GM19468 (cell line): ENCODE measurements around the gene TTC9C.
"Not testable (repeated sequence)": the region's sequence is repeated elsewhere in the genome, so short reads cannot be mapped to it uniquely, and the experiment has no call there.

Experiments
- ATAC-seq: cut with Tn5 transposase; IDR thresholded peaks from one replicate; pipeline ENCODE4 v1.9.1; 2021; ENCODE audit warnings: mild to moderate bottlenecking, moderate library complexity, moderate number of reproducible peaks; ENCODE audit not compliant: unreplicated experiment; ENCODE audit errors: extremely low read depth

TTC9C gene, protein sequence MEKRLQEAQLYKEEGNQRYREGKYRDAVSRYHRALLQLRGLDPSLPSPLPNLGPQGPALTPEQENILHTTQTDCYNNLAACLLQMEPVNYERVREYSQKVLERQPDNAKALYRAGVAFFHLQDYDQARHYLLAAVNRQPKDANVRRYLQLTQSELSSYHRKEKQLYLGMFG

DNA sequence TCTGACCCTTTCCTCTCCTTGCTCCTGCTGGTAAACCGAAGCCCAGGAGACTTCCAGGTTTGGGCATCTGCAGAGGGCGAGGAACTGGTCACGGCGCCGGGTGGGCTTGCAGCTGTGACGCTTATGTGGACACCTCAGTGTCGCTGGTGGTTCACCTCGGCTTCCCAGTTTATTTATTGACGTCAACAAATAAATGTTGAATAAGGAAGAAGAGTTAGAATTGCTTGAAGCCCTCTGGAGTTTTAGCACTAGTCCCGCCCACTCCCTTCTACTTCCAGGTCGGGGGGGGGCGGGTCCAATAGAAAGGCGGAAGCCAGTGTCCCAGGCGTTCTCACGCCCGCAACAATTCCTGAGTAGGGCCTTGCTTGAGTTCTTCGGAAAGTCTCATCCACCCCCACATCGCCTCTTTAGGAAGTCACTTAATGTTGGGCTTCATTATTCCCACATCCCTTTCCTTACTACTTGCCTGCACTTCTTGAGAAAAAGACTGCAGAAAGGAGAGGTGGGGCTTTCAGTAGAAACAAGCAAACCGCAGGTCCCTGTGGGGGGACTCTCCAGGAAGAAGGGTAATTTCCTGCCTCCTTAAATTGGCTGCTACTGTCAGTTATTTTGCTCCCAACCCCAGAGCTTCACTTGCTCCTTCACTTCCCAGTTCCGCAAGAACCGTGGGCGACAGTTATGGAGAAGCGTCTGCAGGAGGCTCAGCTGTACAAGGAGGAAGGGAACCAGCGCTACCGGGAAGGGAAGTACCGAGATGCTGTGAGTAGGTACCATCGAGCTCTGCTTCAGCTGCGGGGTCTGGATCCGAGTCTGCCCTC lies at the start of gene TTC9C:
Gene TTC9C, plus strand, starts transcription at position 316 of the 818 bp plus-strand sequence. Its CDS starts 363 bp downstream, at position 679.
- ATAC-seq: no peak

DNA sequence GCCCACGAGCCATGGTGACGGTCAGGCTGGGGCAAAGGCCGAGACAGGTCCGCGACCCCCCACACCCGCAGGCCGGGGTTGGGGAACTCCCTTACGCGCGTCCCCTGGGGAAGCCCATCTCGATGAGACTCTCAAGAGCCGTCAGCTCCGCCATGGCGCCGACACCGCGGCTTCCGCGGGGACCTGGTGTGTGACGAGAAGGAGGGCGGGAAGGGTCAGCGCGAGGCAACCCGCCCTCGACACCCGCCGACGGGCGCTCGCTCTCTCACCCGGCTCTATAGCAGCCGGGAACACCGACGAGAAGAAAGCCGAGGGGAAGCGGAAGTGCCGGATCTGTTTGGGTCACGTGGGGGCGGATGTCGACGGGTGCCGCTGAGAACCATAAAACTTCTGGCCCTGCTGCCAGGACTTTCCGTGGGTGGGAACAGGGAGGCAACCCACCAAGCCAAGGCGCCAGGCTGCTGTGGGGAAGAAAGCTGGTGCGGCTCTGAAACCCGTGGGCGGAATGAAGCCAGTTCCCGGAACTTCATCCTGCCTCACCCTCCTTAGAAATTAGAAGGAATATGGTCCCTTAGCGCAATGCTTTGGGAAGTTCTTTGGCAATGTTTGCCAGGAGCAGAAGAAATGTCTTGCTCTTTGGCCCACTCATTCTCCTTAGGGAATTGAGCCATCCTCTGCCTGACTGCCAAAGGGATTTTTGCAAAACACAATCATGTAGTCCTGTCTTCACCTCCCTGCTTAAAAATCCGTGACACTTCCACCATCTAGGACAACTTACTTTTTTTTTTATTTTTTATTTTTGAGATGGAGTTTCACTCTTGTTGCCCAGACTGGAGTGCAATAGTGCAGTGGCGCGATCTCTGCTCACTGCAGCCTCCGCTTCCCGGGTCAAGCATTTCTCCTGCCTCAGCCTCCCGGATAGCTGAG lies 49.3 kb upstream of the TTC9C start, which contains the start of gene UBXN1:
Gene UBXN1, minus strand, starts transcription at position 304 of the 927 bp plus-strand sequence. Its CDS starts 150 bp downstream, at position 154.
- ATAC-seq: no peak

DNA sequence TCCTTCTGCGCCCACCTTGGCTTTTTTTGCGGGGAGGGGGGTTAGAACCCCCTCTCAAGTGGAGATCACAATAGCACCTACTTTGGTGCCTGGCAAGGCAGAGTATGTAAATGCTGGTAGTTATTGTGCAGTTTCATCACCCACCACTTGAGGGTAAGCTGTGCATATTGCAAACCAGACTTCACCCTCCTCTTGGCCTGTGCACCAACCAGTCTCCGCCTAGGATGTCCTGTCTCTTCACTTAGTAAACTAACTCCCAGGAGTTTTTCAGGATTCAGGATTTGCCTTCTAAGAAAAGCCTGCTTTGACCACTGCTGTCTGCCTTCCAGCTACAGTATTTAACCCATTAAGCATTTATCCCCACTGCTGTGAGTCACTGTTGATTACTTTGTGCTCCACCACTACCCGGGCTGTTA lies 47.5 kb upstream of the TTC9C start:
- no peak for ATAC-seq

DNA sequence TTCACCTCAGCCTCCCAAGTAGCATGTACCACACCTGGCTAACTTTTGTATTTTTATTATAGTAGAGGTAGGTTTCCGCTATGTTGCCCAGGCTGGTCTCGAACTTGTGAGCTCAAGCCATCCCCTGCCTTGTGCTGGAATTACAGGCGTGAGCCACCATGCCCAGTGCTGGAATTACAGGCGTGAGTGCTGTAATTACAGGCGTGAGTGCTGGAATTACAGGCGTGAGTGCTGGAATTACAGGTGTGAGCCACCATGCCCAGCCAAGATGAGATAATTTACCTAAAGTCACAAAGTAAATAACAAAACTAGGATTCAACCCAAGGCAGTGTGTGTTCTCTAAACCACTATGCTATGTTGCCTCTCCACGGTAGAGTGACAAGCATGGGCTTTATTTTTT lies 45.8 kb upstream of the TTC9C start:
- ATAC-seq: no peak

DNA sequence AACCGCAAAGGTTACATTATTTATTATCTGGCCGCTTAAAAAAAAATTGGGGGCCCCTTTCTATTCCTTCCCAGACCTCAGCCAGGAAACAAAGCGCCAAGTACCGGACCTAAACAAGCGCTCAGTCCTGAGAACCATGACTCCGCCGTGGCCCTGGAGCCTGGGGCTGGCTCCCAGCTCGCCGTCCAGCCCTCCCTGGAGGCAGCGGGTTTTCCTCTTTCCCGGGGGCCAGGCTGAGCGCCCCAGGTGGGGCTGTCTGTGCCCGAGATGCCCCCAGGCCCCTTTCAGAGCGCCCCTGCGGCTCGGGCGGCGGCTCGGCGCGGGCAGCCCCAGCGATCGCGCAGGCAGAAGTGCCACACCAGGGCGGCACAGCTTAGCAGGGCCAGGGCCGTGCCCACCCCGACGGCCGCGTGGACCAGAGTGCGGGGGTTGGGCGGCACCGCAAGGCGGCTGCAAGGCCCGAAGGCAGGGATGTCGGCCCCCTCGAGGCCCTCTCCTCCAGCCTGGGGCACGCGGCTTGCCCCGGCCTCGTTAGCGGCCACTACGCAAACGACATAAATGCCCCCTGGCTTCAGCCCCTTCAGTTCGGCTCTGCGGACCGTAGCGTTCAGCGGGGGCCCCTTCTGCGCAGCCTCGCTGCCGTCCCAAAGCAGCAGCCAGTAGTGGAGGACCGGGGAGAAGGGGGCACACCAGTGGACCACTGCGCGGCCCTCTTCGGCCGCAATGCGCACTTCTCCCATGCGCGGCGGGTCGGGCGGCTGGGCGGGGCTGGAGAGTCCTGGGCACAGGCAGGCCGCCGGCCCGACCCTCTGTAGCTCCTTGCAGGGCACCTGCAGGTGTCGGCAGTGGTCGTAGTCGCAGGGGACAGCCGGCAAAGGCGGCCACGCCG lies 40.5 kb upstream of the TTC9C start:
- no peak for ATAC-seq

DNA sequence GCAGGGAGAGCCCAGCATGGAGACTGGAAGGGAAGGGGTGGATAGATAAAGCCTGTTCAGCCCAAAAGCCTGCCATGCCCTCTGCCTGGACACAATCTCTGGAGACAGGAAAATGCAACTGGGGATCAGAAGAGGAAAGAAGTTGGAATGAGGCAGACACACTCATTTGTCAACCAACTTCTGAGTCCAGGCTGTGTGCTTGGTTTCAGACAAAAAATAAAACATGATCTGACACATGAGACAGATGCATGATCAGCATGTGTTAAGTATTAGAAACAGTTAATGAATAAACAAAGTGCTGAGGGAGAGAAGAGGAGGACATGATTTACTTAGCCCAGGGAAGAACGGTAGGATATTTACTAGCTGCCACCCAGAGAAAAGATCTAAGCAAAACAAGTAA lies 39.8 kb upstream of the TTC9C start:
- ATAC-seq: no peak

DNA sequence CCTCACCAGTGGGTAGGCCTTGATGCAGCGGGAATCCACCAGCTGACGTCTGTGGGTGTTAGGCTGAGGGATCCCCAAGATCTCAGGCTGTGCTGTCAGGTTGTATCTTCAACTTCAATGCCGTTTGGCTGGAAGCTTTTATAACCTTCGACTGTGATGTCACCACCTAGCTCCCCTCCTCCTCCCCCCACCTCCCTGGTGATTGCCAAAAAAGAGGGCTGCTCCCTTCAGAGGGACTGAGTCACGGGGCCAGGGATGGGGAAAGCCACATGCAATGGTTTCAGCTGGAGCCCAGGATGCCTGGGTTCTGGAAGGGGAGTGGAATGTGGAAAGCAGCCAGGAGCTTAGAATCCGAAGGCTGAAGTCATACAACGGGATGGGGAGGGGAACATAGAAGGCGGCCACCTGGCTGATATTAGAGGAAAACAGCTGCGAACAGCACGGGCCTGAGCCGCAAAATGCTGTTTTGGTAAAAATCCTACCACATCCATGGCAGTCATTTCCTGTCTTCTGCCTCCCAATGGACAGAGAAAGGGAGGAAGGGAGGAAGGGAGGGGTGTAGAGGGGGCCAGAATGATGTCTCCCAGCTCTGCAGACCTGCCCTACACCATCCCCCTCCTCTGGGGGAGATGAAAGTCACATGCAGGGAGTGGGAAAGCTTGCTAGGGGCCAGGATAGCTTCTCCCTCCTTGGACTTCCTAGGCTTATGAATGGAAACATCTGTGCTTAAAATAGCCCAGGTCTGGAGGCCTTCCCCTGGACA lies 38.7 kb upstream of the TTC9C start, which contains the start of gene LRRN4CL:
Gene LRRN4CL, minus strand, starts transcription at position 110 of the 763 bp plus-strand sequence. CDS start 1,022 bp downstream, outside the sequence.
- no peak for ATAC-seq

DNA sequence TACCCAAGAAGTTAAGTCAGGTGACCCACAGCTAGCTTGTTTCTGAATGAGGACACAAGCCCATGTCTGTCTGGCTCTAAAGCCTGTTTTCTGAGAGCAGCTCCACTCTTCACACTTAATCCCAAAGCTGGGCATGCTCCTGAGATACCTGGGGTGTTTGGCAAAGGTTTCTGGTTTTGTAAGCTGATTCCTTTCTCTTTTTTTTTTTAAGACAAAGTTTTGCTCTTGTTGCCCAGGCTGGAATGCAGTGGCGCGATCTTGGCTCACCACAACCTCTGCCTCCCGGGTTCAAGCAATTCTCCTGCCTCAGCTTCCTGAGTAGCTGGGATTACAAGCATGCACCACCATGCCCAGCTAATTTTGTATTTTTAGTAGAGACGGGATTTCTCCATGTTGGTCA lies 34.7 kb upstream of the TTC9C start:
- ATAC-seq: not testable (repeated sequence)

DNA sequence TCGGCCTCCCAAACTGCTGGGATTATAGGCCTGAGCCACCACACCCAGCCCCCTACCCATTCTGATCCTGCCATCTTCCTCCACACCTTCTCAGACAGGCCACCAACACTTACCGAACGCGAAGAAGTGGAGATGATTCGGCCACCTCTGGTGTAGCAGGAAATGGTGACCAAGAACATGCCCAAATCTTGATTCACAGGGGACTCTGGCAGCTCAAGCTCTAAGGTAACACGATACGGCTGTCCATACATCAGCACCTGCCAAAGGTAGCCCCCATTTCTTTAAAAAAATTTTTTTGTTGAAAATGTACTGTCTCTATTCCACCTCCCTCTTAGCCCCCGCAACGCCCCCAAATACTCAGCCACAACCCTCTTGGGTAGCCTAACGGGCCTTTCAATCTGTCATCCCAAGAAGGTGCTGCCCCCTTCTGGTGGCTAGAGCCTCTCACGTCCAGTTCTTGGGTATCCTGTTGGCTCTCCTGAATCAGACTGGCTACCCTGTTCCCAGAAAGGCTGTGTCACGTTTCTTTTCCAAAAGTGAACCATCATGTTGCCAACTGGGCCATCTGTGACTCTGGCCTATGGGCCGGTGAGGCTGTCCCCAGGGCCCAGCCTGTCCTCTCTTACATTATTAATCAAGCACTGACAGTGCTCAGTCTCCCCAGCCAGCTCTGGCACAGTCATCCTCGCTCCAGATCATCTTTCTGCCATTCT lies 33.7 kb upstream of the TTC9C start:
- ATAC-seq: no peak

DNA sequence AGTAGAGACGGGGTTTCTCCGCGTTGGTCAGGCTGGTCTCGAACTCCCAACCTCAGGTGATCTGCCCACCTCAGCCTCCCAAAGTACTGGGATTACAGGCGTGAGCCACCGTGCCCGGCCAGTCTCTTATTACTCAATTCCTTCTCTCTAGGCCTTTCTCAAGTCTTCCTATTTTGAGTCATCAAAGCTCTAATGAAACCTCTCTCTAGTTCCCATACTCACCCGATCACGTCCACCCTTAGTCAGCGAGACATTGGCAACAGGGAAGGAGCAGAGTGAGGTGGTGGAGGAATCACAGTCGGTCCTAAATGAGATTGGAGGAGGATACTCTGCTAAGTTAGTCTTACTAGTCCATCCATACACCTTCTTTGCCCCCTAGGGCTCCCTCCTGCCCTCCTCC lies 26.0 kb upstream of the TTC9C start:
- no peak for ATAC-seq

DNA sequence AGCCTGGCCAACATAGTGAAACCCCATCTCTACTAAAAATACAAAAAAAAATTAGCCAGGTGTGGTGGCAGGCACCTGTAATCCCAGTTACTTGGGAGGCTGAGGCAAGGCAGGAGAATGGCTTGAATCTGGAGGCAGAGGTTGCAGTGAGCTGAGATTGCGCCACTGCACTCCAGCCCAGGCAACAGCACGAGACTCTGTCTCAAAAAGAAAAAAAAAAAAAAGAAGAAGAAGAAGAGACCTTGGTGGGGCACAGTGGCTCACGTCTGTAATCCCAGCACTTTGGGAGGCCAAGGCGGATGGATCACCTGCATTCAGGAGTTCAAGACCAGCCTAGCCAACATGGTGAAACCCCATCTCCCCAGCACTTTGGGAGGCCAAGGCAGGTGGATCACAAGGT lies 24.4 kb upstream of the TTC9C start:
- not testable (repeated sequence) for ATAC-seq

DNA sequence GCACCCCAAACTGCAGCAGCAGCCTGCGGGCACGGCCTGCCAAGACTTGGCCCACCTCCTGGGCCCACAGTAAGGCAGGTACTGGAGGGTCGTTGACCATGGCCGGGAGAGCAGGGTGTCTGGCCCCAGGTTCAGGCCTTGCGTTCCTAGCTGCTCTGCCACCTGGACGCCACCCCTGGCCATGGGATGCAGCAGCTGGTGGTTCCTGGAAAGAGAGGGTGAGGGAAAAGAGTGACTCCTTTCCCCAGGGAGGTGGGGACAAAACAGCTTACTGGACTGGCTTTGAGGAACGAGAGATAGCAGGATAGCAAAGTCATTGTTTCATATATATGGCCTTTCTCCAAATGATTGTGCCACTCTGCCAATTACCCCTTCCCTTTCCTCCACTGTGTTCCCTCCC lies 22.9 kb upstream of the TTC9C start:
- ATAC-seq: no peak

DNA sequence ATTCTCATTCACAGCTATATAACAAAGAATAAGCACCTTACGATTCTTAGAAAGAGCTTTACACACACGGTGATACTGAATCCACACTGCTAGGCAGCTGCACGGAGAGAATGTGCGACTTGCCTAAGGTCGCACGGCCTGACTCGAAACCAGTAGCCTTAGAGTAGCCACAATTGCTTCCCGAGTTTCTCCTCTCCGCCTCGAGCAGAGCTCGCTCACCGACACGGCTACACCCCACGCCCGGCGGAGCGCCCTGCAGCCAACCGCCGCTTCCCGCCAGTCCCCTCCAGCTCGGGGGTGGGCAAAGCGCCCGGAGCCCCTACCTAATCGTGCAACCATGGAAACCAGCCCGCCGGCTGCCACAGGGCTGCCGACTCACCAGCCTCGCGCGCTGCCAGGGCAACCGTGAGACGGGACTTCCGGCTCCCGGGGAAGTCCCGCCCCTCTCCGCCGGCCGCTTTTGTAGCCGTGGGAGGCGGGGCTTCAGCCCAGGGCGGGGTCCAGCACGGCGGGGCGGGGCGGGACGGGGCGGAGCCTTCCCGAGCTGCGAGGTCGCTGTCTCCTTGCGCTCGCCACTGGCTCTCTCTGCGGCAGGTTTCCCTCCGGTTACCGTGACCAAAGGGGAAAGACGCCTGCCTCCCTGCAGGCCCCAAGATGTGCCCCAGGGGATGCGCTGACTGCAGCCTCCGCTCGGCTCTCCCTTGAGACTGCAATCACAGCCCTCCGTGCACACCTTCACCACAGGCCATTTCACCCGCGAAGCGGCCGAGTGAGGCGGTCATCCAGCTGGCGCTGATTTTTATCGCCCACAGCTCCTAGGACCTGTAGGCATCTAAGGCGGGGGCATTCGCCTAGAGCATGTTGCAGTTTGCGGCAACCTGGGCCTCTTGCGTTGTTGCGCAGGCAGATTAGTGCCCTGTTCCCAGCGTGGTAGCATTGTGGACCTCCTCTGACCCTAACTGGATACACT lies 22.1 kb upstream of the TTC9C start:
- no peak for ATAC-seq

DNA sequence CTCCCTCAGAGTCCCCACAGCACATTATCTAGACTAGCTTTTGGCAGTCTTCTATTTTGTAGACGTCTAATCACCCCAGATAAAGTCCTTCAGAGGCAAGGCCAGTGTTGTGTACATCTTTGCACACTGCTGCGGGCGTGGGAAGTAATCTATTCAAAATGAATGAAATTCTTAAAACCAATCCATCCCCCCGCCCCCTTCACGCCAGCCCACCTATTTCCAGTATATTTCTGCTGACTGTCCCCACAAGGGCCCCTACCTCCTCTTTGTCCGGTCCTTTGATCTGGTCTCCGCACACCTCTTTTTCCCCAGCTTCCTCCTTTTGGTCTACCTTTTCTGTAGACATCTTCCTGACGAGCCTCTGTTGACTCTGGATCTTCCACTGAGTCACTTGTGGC lies 21.4 kb upstream of the TTC9C start:
- ATAC-seq: no peak

DNA sequence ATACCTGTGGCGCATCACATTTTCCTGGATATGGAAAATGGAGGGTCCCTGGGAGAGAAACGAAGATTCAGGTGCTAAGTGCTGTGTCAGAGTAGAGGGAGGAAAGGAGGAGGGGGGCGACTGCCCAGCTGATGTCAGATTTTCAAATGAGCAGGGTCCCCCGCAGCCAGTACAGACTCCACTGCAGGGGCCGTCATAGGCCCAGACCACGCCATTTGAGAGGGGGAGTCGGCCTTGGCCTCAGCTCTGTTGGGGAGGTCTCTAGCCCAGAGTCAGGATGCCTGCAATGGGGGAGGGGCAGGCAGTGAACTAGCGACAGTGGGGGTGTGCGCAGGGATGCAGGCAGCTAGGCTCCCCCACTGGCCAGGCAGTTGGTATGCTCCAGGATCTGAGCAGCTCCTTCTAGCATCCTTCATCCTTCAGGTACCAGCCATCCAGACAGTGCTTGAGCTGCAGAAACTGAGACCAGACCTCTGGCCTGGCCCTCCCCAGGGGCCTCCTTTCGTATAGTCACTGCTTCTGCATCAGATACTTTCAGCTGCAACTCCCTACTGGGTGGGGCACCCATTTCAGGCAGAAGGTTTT lies 20.9 kb upstream of the TTC9C start, which contains the start of the genes BSCL2 and GNG3:
Gene BSCL2, minus strand, starts transcription at position 148 of the 585 bp plus-strand sequence. CDS start 229 bp downstream, outside the sequence.
Gene GNG3, plus strand, starts transcription at position 400 of the 585 bp plus-strand sequence. CDS start 620 bp downstream, outside the sequence.
- ATAC-seq: no peak

DNA sequence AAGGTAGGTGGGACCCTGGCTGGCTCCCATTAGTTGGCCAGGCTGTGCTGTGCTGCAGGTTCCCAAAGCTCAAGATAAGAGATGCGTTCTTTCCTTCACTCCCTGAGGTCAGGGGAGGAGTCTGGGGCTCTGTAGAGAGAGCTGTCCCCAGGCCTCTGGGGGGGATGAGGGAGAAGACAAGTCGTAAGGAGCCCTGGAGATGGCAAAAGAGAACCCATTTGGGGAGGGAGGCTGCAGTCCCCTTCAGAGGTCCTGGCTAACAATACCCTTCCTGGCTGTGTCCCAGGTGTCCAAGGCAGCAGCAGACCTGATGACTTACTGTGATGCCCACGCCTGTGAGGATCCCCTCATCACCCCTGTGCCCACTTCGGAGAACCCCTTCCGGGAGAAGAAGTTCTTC lies 19.9 kb upstream of the TTC9C start:
- no peak for ATAC-seq
